Muscle layer of colon (tissue), 2 donors: Measurements from ENCODE around the gene DNAH3.
"Not testable (repeated sequence)": the region's sequence is repeated elsewhere in the genome, so short reads cannot be mapped to it uniquely, and the experiment has no call there.

Experiments
- H3K27ac ChIP-seq: one replicate; pipeline ENCODE4 v1.7.0; 2013; ENCODE audit warnings: low read depth, mild to moderate bottlenecking, low read length, moderate library complexity
- H3K27me3 ChIP-seq, 2 donors: one replicate each; pipeline ENCODE4 v1.7.0; 2013; ENCODE audit warnings: low read length in 2 of 2, mild to moderate bottlenecking in 2 of 2; ENCODE audit not compliant: insufficient read depth in 2 of 2, control insufficient read depth in 1 of 2
- H3K36me3 ChIP-seq: one replicate; pipeline ENCODE4 v1.7.0; 2013; ENCODE audit warnings: mild to moderate bottlenecking, low read length; ENCODE audit not compliant: insufficient read depth
- H3K4me1 ChIP-seq: one replicate; pipeline ENCODE4 v1.7.0; 2013; ENCODE audit warnings: mild to moderate bottlenecking, low read length; ENCODE audit not compliant: insufficient read depth
- H3K4me3 ChIP-seq, 2 donors: one replicate each; pipeline ENCODE4 v1.7.0; 2013; ENCODE audit warnings: low read length in 2 of 2, low read depth in 1 of 2, mild to moderate bottlenecking in 1 of 2, moderate library complexity in 1 of 2
- H3K9ac ChIP-seq: one replicate; pipeline ENCODE4 v1.7.0; 2013; ENCODE audit warnings: low read length
- H3K9me3 ChIP-seq: one replicate; pipeline ENCODE4 v1.7.0; 2013; ENCODE audit warnings: mild to moderate bottlenecking, low read length
- donor health status: abdominal sarcoma.
- donor health status: Adenocarcinoma of cecum.

DNAH3 gene

DNA sequence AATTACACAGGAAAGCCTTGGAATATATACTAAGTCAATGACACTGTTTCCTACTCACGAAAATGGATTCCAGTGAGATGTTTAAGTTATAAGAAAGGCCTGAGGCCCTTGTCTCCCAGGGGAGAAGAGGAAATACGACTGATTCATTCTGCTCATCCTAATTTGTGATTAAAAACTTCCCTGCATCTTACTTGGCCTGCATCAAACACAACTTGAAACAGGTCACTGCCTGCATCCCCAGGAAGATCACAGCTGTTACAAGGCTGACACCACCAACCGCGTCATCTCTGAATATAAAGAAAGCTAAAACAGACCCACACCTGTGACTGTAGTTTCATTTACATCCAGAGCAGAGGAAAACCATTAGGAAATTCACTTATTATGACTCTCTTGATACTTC lies 121.9 kb downstream of the DNAH3 start:
- no peaks in the 10 kb centered on the region for H3K4me1 ChIP-seq
- H3K27ac ChIP-seq, result no peak overlapping the region
- H3K4me3 ChIP-seq, result no peak overlapping the region
- H3K27me3 ChIP-seq, result no peaks in the 10 kb centered on the region
- H3K36me3 ChIP-seq, result no peaks in the 10 kb centered on the region
- no peak overlapping the region for H3K9ac ChIP-seq
- H3K9me3 ChIP-seq, result no peaks in the 10 kb centered on the region

- Histone ChIP-seq H3K27ac (no peak overlapping the region), H3K9me3 (no peaks in the 10 kb centered on the region), H3K27me3 (no peaks in the 10 kb centered on the region), H3K4me1 (no peaks in the 10 kb centered on the region), H3K4me3 (no peak overlapping the region), H3K9ac (no peak overlapping the region), H3K36me3 (no peaks in the 10 kb centered on the region)
These were observed 123.8 kb downstream of the DNAH3 start for GRCh38 chr16:21026846-21027245.

DNA sequence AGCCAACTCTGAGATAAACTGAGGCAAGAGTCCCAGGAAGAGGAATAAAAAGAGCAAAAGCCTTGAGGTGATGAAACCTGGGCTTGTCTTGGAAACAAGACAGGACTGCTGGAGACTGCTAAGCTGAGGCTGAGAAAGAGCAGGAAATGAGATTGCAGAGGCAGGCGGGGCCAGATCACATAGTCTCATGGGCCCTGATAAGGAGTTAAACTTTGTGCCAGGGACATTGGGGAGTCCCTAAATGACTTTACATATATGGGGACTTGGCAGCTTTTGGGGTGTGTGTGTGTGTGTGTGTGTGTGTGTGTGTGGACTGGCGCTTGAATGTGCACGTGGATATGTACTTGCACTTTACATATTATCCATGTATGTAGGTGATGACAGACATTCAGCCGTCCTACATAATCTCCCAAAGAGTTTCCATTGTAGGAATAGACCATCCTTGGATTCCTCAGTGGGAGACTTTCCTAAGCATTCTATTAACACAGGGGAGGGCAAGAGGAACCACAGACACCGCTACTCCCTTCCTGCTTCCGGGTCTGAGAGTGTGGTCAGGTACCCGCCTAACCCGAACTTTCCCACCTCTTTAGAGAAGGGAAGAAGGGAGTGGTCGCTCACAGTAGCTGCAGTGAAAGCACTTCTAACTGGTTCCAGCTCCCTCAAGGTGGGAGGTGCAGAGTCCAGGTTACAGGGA lies 127.0 kb downstream of the DNAH3 start:
- H3K4me3 ChIP-seq, result no peak overlapping the region
- H3K4me1 ChIP-seq, result no peaks in the 10 kb centered on the region
- no peaks in the 10 kb centered on the region for H3K36me3 ChIP-seq
- H3K9me3 ChIP-seq, result no peaks in the 10 kb centered on the region
- H3K27ac ChIP-seq, result no peak overlapping the region
- H3K9ac ChIP-seq, result no peak overlapping the region
- H3K27me3 ChIP-seq, result no peaks in the 10 kb centered on the region

DNA sequence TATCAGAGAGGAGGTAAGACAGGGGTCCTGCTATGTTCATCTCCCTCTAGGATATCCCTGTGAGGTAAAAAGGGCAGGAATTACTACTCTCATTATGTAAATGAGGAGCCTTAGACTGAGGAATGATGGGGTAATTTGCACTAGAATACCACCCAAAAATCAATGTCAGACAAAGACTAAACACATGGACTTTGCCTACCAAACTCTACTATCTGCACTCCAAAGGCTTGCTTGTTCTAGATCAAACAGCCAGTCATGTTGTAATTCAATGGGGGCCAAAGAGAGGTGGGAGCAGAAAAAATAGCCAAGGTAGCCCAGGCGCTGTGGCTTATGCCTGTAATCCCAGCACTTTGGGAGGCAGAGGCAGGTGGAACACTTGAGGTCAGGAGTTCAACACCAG lies 129.3 kb downstream of the DNAH3 start:
- Histone ChIP-seq H3K27ac (no peak overlapping the region), H3K27me3 (no peaks in the 10 kb centered on the region), H3K9ac (no peak overlapping the region), H3K9me3 (no peaks in the 10 kb centered on the region), H3K4me1 (no peaks in the 10 kb centered on the region), H3K36me3 (no peaks in the 10 kb centered on the region), H3K4me3 (no peak overlapping the region)

- no peaks in the 10 kb centered on the region for H3K36me3 ChIP-seq
- no peak overlapping the region for H3K4me3 ChIP-seq
- no peaks in the 10 kb centered on the region for H3K9me3 ChIP-seq
- no peak overlapping the region for H3K9ac ChIP-seq
- H3K27me3 ChIP-seq, result no peaks in the 10 kb centered on the region
- no peak overlapping the region for H3K27ac ChIP-seq
- no peaks in the 10 kb centered on the region for H3K4me1 ChIP-seq
These were observed 140.8 kb downstream of the DNAH3 start for GRCh38 chr16:21009815-21010214.

DNA sequence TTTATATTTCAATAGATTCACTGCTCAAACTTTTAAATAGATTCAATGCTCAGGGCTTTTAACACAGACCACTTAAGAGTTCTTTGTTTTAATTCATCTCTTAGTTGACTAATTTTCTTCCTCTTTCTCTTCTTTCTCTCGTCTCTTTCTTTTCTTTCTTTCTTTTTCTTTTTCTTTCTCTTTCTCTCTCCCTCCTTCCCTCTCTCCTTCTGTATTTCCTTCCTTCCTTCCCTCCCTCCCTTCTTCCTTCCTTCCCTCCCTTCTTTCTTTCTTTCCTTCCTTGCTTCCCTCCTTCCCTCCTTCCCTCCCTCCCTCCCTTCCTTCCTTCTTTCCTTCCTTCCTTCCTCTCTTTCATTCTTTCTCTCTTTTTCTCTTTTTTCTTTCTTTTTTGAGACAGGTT lies 145.6 kb downstream of the DNAH3 start:
- no peaks in the 10 kb centered on the region for H3K36me3 ChIP-seq
- H3K27me3 ChIP-seq, result no peaks in the 10 kb centered on the region
- no peaks in the 10 kb centered on the region for H3K4me1 ChIP-seq
- no peak overlapping the region for H3K9ac ChIP-seq
- H3K9me3 ChIP-seq, result no peaks in the 10 kb centered on the region
- no peak overlapping the region for H3K4me3 ChIP-seq
- H3K27ac ChIP-seq, result no peak overlapping the region

DNA sequence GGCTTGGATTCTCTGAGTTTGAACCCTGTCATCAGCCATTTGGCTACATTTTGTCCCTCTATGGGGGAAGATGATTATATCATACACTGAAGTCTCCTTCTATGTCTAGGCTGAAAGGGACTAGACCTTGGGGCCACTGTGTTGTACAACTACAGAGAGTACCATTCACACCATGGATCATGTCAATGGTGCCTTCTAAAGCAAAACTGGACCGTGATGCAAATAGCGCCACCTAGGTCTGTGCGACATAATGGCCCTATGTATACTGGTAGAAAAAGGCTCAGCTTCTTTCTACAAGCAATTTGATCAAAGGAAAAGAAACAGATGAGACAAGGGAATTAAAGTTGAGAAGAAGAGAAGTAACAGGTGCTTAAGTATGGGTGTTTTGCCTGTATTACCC lies 149.4 kb downstream of the DNAH3 start:
- Histone ChIP-seq H3K9me3 (no peaks in the 10 kb centered on the region), H3K4me3 (no peak overlapping the region), H3K4me1 (no peaks in the 10 kb centered on the region), H3K36me3 (no peaks in the 10 kb centered on the region), H3K27ac (no peak overlapping the region), H3K9ac (no peak overlapping the region), H3K27me3 (no peaks in the 10 kb centered on the region)

GRCh38 chr16:20997147-20997546 lies 153.5 kb downstream of the DNAH3 start:
- H3K4me3 ChIP-seq, result no peak overlapping the region
- H3K27ac ChIP-seq, result no peak overlapping the region
- no peaks in the 10 kb centered on the region for H3K4me1 ChIP-seq
- H3K9me3 ChIP-seq, result no peaks in the 10 kb centered on the region
- H3K36me3 ChIP-seq, result no peaks in the 10 kb centered on the region
- H3K27me3 ChIP-seq, result no peaks in the 10 kb centered on the region
- no peak overlapping the region for H3K9ac ChIP-seq

DNA sequence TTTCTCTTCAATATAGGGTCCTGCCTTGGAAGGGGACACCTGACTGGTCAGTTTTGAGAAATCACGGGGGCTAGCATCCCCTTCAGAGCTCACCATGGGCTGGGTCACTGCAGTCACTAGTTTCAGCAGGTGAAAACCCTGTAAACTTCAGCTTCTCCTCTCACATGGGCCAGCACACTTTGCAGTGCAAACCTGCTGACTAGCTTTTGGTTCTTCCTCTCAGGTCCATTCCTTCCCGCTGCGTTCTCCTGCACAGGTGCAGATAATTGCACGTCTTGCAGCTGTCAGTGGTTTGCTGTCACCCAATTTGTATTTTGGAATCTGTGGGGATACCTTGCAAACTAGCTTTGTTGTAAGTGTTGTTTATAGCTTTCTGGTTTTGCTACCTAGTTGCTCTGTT lies 154.9 kb downstream of the DNAH3 start:
- H3K36me3 ChIP-seq, result no peaks in the 10 kb centered on the region
- H3K9me3 ChIP-seq, result no peaks in the 10 kb centered on the region
- H3K27ac ChIP-seq, result no peak overlapping the region
- no peak overlapping the region for H3K9ac ChIP-seq
- no peaks in the 10 kb centered on the region for H3K27me3 ChIP-seq
- H3K4me3 ChIP-seq, result no peak overlapping the region
- no peaks in the 10 kb centered on the region for H3K4me1 ChIP-seq

DNA sequence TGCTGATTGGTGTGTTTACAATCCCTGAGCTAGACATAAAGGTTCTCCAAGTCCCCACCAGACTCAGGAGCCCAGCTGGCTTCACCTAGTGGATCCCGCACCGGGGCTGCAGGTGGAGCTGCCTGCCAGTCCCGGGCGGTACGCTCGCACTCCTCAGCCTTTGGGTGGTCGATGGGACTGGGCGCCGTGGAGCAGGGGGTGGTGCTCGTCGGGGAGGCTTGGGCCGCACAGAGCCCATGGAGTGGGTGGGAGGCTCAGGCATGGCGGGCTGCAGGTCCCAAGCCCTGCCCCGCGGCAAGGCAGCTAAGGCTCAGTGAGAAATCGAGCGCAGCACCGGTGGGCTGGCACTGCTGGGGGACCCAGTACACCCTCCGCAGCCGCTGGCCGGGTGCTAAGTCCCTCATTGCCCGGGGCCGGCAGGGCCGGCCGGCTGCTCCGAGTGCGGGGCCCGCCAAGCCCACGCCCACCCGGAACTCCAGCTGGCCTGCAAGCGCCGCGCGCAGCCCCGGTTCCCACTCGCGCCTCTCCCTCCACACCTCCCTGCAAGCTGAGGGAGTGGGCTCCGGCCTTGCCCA lies 161.1 kb downstream of the DNAH3 start:
- not testable (repeated sequence) for H3K27ac ChIP-seq, H3K36me3 ChIP-seq, H3K4me1 ChIP-seq, H3K9ac ChIP-seq, H3K27me3 ChIP-seq, H3K4me3 ChIP-seq, H3K9me3 ChIP-seq

DNA sequence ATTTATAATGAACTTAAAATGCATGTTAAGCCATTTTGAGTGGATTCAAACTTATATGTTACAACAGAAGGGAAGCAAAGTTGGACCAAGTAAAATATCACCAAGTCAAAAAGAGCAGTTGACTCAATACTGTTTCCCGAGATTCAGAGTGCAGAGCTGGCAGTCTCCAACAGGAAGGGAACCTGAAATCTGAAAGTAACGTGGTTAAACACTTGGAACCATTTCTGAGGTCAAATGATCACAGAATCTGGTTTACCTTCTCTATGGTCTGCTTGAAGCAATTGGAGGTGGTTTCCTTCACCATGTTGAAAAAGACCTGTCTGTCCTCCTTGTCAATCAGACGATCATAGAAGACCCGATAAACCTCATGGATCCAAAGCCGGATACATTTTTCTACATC lies 163.6 kb downstream of the DNAH3 start:
- H3K9me3 ChIP-seq, result no peaks in the 10 kb centered on the region
- no peaks in the 10 kb centered on the region for H3K36me3 ChIP-seq
- H3K27me3 ChIP-seq, result no peaks in the 10 kb centered on the region
- H3K4me1 ChIP-seq, result no peaks in the 10 kb centered on the region
- H3K27ac ChIP-seq, result no peak overlapping the region
- H3K9ac ChIP-seq, result no peak overlapping the region
- no peak overlapping the region for H3K4me3 ChIP-seq

DNA sequence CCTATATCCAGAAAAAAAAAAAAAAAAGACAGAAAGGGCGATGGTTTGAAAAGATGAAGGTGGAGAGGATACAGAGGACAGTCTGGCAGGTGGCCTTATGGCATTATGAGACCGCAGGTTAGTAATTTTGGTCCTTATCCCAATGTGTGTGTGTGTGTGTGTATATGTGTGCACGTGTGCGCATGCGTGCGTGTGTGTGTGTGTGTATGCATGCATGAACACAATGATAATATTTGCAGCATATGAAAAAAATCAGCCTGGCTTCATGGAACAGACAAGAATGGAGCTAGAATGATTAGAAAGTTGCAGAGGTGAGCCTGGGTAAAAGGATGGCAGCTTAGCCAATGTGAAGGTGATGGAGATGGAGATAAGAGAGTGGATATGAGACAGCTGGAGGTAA lies 166.6 kb downstream of the DNAH3 start:
- no peaks in the 10 kb centered on the region for H3K36me3 ChIP-seq
- H3K4me1 ChIP-seq, result no peaks in the 10 kb centered on the region
- no peaks in the 10 kb centered on the region for H3K27me3 ChIP-seq
- H3K4me3 ChIP-seq, result no peak overlapping the region
- no peak overlapping the region for H3K27ac ChIP-seq
- no peak overlapping the region for H3K9ac ChIP-seq
- no peaks in the 10 kb centered on the region for H3K9me3 ChIP-seq
